B cell (primary cell): ENCODE data around the gene UBB. TPM values are rescaled to one million over a fixed set of nuclear protein-coding genes. Genes with fewer than 3 reads are reported as not detected.

Experiments
- ATAC-seq: fragments of 200-7000 bp; cut with Tn5 transposase; one replicate; pipeline ENCODE4 v1.10.0; 2021; ENCODE audit warnings: low read depth, mild to moderate bottlenecking, moderate number of reproducible peaks, moderate library complexity
- CTCF ChIA-PET: fragments of 350-600 bp; sonication (Branson Sonifier 250); formaldehyde crosslinking; loops from one replicate; lab custom pipeline; 2021; ENCODE audit warnings: antibody characterized with exemption, inconsistent platforms; lab: Charles Lee
- POLR2A ChIA-PET: fragments of 350-600 bp; sonication (Branson Sonifier 250); formaldehyde crosslinking; loops from one replicate; lab custom pipeline; 2021; ENCODE audit warnings: antibody characterized with exemption; lab: Charles Lee
- DNase-seq: peaks from one replicate; pipeline ENCODE4 v3.0.0; 2013
- H2AFZ ChIP-seq: 2 replicates; pipeline ENCODE4 v1.6.1; 2012; ENCODE audit warnings: mild to moderate bottlenecking, low read depth, low read length; ENCODE audit not compliant: insufficient read depth, poor library complexity, severe bottlenecking
- H3K27ac ChIP-seq, 2 donors: 1 replicate in 1 of 2; 2 replicates in 1 of 2; pipeline ENCODE4 v1.5.1; 2012 to 2013; ENCODE audit warnings: low read length in 2 of 2, mild to moderate bottlenecking in 2 of 2, moderate library complexity in 1 of 2
- H3K27me3 ChIP-seq, 4 experiments: fragments of 200-600 bp in 1 of 4; sonication (generic) in 1 of 4; replicated peaks in 1 of 4; 1 replicate in 2 of 4; 2 replicates in 2 of 4; pipeline versions ENCODE4 v1.6.1 to v1.7.0; 2013 to 2016; ENCODE audit warnings: low read length in 3 of 4, mild to moderate bottlenecking in 2 of 4, mixed read lengths in 1 of 4, moderate library complexity in 1 of 4; ENCODE audit not compliant: insufficient read depth in 4 of 4, control insufficient read depth in 3 of 4; ENCODE audit errors: control extremely low read depth in 1 of 4
- H3K36me3 ChIP-seq, 2 experiments: replicated peaks in 1 of 2; 1 replicate in 1 of 2; 2 replicates in 1 of 2; pipeline versions ENCODE4 v1.6.1 to v1.7.1; 2013; ENCODE audit warnings: low read length in 1 of 2; ENCODE audit not compliant: insufficient read depth in 2 of 2, control insufficient read depth in 1 of 2; ENCODE audit errors: control extremely low read depth in 1 of 2, extremely low read depth in 1 of 2
- H3K4me1 ChIP-seq, 2 donors: fragments of 200-600 bp in 1 of 2; sonication (generic) in 1 of 2; 1 replicate in 1 of 2; 2 replicates in 1 of 2; pipeline versions ENCODE4 v1.5.1 to v1.6.1; 2013 to 2017; ENCODE audit warnings: low read length in 2 of 2; ENCODE audit not compliant: control insufficient read depth in 2 of 2, insufficient read depth in 2 of 2
- H3K4me2 ChIP-seq: replicated peaks from 2 replicates; pipeline ENCODE3; 2012; ENCODE audit warnings: mild to moderate bottlenecking, low read depth, low read length; ENCODE audit not compliant: poor library complexity, severe bottlenecking
- H3K4me3 ChIP-seq, 5 experiments: fragments of 200-600 bp in 1 of 5; sonication (generic) in 1 of 5; 1 replicate in 3 of 5; 2 replicates in 2 of 5; pipeline versions ENCODE4 v1.5.1 to v1.7.0; 2011 to 2016; ENCODE audit warnings: low read length in 4 of 5, mild to moderate bottlenecking in 4 of 5, low read depth in 2 of 5, control low read depth in 1 of 5, moderate library complexity in 1 of 5; ENCODE audit not compliant: insufficient read depth in 1 of 5; ENCODE audit errors: control extremely low read depth in 1 of 5, extremely low read depth in 1 of 5
- H3K79me2 ChIP-seq: fragments of 200-600 bp; sonication (generic); one replicate; pipeline ENCODE4 v1.6.0; 2016; ENCODE audit warnings: low read length; ENCODE audit not compliant: control insufficient read depth, insufficient read depth
- H3K9ac ChIP-seq: fragments of 200-600 bp; sonication (generic); 2 replicates; pipeline ENCODE4 v1.6.1; 2017; ENCODE audit warnings: mild to moderate bottlenecking, low read length, moderate library complexity
- H3K9me3 ChIP-seq, 3 donors: one replicate each; pipeline versions ENCODE4 v1.6.1 to v1.7.1; 2013; ENCODE audit warnings: low read length in 2 of 3; ENCODE audit not compliant: control insufficient read depth in 2 of 3, insufficient read depth in 1 of 3; ENCODE audit errors: control extremely low read depth in 1 of 3
- H4K20me1 ChIP-seq: 2 replicates; pipeline ENCODE4 v1.6.0; 2012; ENCODE audit warnings: mild to moderate bottlenecking, low read length; ENCODE audit not compliant: insufficient read depth, control insufficient read depth, poor library complexity, severe bottlenecking
- H3K27ac Mint-ChIP-seq: one replicate; pipeline ENCODE4 v1.8.0; 2021; ENCODE audit warnings: mixed read lengths
- H3K27me3 Mint-ChIP-seq: one replicate; pipeline ENCODE4 v1.8.0; 2021; ENCODE audit warnings: mixed read lengths
- H3K4me1 Mint-ChIP-seq: one replicate; pipeline ENCODE4 v1.8.0; 2021; ENCODE audit warnings: mixed read lengths
- H3K4me3 Mint-ChIP-seq: one replicate; pipeline ENCODE4 v1.8.0; 2021; ENCODE audit warnings: mixed read lengths
- H3K9me3 Mint-ChIP-seq: one replicate; pipeline ENCODE4 v1.8.0; 2022; ENCODE audit warnings: mixed read lengths; ENCODE audit not compliant: insufficient read depth
- CTCF ChIP-seq: fragments of 200-600 bp; IDR thresholded peaks from one replicate; pipeline ENCODE4 v1.8.0; 2022; ENCODE audit warnings: antibody characterized with exemption, mild to moderate bottlenecking
- EZH2 ChIP-seq: IDR thresholded peaks from 2 replicates; pipeline ENCODE4 v1.6.1; 2012; ENCODE audit warnings: borderline replicate concordance, low read depth, mild to moderate bottlenecking, moderate library complexity, low read length; ENCODE audit not compliant: insufficient read depth, poor library complexity, severe bottlenecking
- WGBS: methylation state at CpG from one replicate; pipeline ENCODE4 v1.1.5; 2013; ENCODE audit warnings: missing lambda C conversion rate; ENCODE audit not compliant: insufficient coverage; 5-methylcytosine and 5-hydroxymethylcytosine counted together
- intact Hi-C: fragments of 100-400 bp; cut with micrococcal nuclease; formaldehyde crosslinking; loops from one replicate; pipeline ENCODE4 v1.10.0; 2022
- polyA plus RNA-seq: library from polyadenylated mRNA; depleted of rRNA; stranded (reverse); fragments of >200 nt; gene quantifications from 2 replicates; pipeline ENCODE4 v1.2.3, GENCODE V29; 2012
- total RNA-seq, 2 donors: library from RNA; stranded (reverse); fragments of 120-200 nt in 1 of 2; gene quantifications; 1 replicate in 1 of 2; 2 replicates in 1 of 2; pipeline versions ENCODE4 v1.2.3 to v1.2.4, GENCODE V29; 2013 to 2022

UBB gene
- total and polyA plus RNA-seq, 2 donors (not counting 1 experiment from before 2014, with no cell fraction given) = 769 to 1,866 TPM

GRCh38 chr17:16417399-16417798 is 36.5 kb downstream of the UBB start:
- peaks cover 26% of the 10 kb centered on the region for H4K20me1 ChIP-seq
- ATAC-seq (no peak), DNase-seq (no peak)
- H3K4me1 Mint-ChIP-seq = peaks cover 42% of the 10 kb centered on the region
- H3K27me3 Mint-ChIP-seq = no peaks in the 10 kb centered on the region
- no peaks in the 10 kb centered on the region for H3K9me3 ChIP-seq
- no peak overlapping the region for H3K4me3 ChIP-seq
- H3K9me3 Mint-ChIP-seq = no peaks in the 10 kb centered on the region
- H3K4me1 ChIP-seq = peaks cover 27 to 48% of the 10 kb centered on the region in 2 donors
- peak overlapping the region; percentile 97 for H3K4me2 ChIP-seq
- no peak overlapping the region for H2AFZ ChIP-seq
- TF ChIP-seq CTCF = no peak
- no peak for TF ChIP-seq EZH2
- peak overlapping the region; percentile 32 for H3K27ac Mint-ChIP-seq
- 100% methylated on average over 5 of the region's 7 CpGs for WGBS
- peak overlapping the region in 1 of 2 donors; percentile 98 for H3K27ac ChIP-seq
- H3K27me3 ChIP-seq = no peaks in the 10 kb centered on the region
- peaks cover 0 to 44% of the 10 kb centered on the region in 2 experiments for H3K36me3 ChIP-seq
- ChIA-PET CTCF (interaction anchor here (1.1 to 4.0 kb wide), 4 partner anchors 11 to 53 kb away, joined by 3 to 91 read pairs (median 10); no protein-coding TSS in a partner anchor), POLR2A (interaction anchor here (1.6 kb wide), 1 partner anchor 37 kb away, joined by 8 read pairs; the partner anchor contains the start of gene UBB)
- H3K79me2 ChIP-seq = peaks cover 58% of the 10 kb centered on the region
- H3K9ac ChIP-seq = no peak overlapping the region
- intact Hi-C loops = loop anchor here (10.0 kb wide), 1 partner anchor 203 kb away; the partner anchor contains the start of genes NCOR1 and PIGL
- H3K4me3 Mint-ChIP-seq = no peak overlapping the region
